ENCODE measurements around the gene MRM1. TPM values are rescaled to one million over a fixed set of nuclear protein-coding genes. Genes with fewer than 3 reads are reported as not detected.

Gene MRM1
- total RNA-seq, 1 donor from 2014 or later, result 2.6 TPM

- H3K4me1 Mint-ChIP-seq (ENCODE audit: low read depth), result peaks cover 5% of the 10 kb centered on the region
- H3K4me3 Mint-ChIP-seq (ENCODE audit: unreplicated experiment), result no peak overlapping the region
- no peaks in the 10 kb centered on the region for H3K9me3 Mint-ChIP-seq (ENCODE audit: low read depth)
- peaks cover 47% of the 10 kb centered on the region for H3K27me3 Mint-ChIP-seq (ENCODE audit: low read depth)
- no peaks in the 10 kb centered on the region for H3K36me3 Mint-ChIP-seq (ENCODE audit: low read depth)
- no peak for TF ChIP-seq CTCF (IDR thresholded peaks at IDR 0.05)
- no peak for DNase-seq (ENCODE audit: low spot score)
- no peak overlapping the region for H3K27ac Mint-ChIP-seq (ENCODE audit: unreplicated experiment)
Measured at GRCh38 chr17:36653374-36653773, 52.0 kb downstream of the MRM1 start.

DNA sequence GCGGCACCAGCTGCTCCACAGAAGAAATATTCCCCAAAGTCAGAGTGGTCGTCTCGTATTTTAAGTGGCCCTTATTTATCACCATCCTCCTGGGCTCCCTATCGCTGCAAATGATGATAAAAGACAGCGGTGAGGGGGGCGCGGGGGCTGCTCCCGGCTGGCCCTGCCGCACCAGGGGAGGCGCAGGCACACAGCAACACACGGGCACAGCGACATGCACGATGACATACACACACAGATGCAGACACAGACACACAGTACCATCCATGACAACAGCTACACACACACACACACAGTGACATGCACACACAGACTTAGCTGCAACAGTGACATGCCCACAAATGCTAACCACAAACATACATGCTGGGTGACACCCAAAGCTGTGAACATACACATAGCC is 52.5 kb downstream of the MRM1 start:
- no peak for DNase-seq (ENCODE audit: low spot score)
- peaks cover 42% of the 10 kb centered on the region for H3K27me3 Mint-ChIP-seq (ENCODE audit: low read depth)

DNA sequence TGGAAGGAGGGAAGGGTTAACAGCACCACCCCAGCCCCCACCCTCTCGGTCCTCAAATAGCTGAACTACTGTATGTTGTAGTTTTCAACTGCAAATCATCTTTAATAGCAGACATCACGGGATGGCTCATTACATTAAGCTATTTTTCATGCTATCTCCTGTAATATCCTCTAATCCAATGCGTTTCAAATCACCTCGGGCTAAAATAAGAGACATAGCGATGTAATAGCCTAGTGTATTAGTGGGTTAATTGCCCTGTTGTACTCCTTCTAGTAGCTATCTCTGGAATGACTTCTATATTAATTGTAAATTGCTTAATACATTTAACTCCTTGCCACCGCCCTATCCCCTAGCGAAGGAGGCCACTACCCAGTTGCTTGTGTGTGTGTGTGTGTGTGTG is 54.3 kb downstream of the MRM1 start:
- peaks cover 5% of the 10 kb centered on the region for H3K4me1 Mint-ChIP-seq (ENCODE audit: low read depth)
- H3K36me3 Mint-ChIP-seq (ENCODE audit: low read depth), result no peaks in the 10 kb centered on the region
- H3K27me3 Mint-ChIP-seq (ENCODE audit: low read depth), result peaks cover 38% of the 10 kb centered on the region
- no peak overlapping the region for H3K27ac Mint-ChIP-seq (ENCODE audit: unreplicated experiment)
- H3K9me3 Mint-ChIP-seq (ENCODE audit: low read depth), result no peaks in the 10 kb centered on the region
- no peak for DNase-seq (ENCODE audit: low spot score)
- no peak overlapping the region for H3K4me3 Mint-ChIP-seq (ENCODE audit: unreplicated experiment)
- no peak for TF ChIP-seq CTCF (IDR thresholded peaks at IDR 0.05)

More for the DNA sequence above, 52.5 kb downstream of the MRM1 start:
- TF ChIP-seq CTCF (IDR thresholded peaks at IDR 0.05), result no peak
- Mint-ChIP-seq H3K4me1 (ENCODE audit: low read depth) (peaks cover 5% of the 10 kb centered on the region), H3K4me3 (ENCODE audit: unreplicated experiment) (no peak overlapping the region), H3K27ac (ENCODE audit: unreplicated experiment) (no peak overlapping the region), H3K9me3 (ENCODE audit: low read depth) (no peaks in the 10 kb centered on the region), H3K36me3 (ENCODE audit: low read depth) (no peaks in the 10 kb centered on the region)

DNA sequence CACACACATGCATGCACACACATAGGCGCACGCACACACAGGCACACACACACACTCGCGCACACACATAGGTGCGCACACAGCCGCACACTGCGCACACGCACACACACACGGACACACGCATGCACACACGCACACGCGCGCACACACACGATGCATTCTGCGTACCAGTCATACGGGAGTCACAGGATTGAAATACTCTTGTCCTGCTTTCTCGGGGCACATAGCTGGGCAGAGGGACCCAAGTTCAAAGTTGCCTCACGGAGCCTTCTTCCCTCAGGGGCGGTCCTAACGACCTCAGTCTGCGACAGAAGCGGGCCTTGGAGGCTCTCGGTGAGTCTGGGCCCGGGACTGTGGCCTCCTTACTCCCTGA is 56.0 kb downstream of the MRM1 start:
- no peak for DNase-seq (ENCODE audit: low spot score)
- Mint-ChIP-seq H3K9me3 (ENCODE audit: low read depth) (no peaks in the 10 kb centered on the region), H3K36me3 (ENCODE audit: low read depth) (no peaks in the 10 kb centered on the region), H3K4me3 (ENCODE audit: unreplicated experiment) (peak overlapping the region; percentile 71), H3K4me1 (ENCODE audit: low read depth) (peaks cover 5% of the 10 kb centered on the region), H3K27ac (ENCODE audit: unreplicated experiment) (no peak overlapping the region), H3K27me3 (ENCODE audit: low read depth) (peaks cover 38% of the 10 kb centered on the region)
- TF ChIP-seq CTCF (IDR thresholded peaks at IDR 0.05), result no peak

DNA sequence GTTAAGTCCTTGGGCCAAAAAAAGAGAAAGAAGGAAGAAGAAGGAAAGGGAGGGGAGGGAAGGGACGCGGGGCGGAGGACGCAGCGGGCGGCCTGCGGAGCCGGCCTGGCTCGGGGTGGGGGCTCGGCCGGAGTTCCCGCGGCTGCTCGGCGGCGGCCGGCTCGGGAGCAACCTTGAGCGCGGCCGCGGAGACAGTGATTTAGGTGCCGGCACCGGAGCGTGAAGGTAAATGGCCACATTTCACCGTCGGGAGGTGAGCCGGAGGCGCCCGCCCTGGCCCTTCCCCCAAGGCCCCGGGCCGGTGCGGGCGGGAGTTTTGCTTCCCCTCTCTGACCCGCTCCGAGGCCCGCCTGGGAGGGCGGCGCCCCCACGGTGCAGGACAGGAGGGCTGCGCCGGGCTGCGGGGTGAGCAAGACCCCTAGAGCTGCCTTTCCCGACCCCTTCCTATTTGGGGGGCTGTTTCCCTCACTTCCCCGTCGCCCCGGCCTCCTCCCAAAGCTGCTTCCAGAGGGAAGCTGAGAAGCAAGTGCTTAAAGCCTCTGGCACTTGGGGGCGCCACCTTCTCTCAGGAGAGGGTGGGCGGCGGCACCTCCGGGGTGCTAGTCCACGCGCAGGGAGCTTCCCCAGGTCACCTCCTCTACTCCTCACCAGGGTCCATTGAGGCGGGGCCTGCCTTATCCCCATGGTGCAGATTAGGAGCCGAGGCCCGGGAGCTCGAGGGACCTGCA is 56.5 kb downstream of the MRM1 start:
- H3K27me3 Mint-ChIP-seq (ENCODE audit: low read depth), result peaks cover 42% of the 10 kb centered on the region

More for the DNA sequence above, 56.5 kb downstream of the MRM1 start:
- Mint-ChIP-seq H3K36me3 (ENCODE audit: low read depth) (no peaks in the 10 kb centered on the region), H3K27ac (ENCODE audit: unreplicated experiment) (no peak overlapping the region), H3K9me3 (ENCODE audit: low read depth) (no peaks in the 10 kb centered on the region), H3K4me3 (ENCODE audit: unreplicated experiment) (peak overlapping the region; percentile 71), H3K4me1 (ENCODE audit: low read depth) (peaks cover 5% of the 10 kb centered on the region)
- DNase-seq (ENCODE audit: low spot score), result no peak
- TF ChIP-seq CTCF (IDR thresholded peaks at IDR 0.05), result peak; percentile 75

Other genes starting within 250 kb of the MRM1 start
- not detected in 3 replicates for gene TBC1D3H, start 213.1 kb upstream of the MRM1 start, total RNA-seq
- gene ZNHIT3, start 114.9 kb upstream of the MRM1 start, total RNA-seq, result 24.7 to 25.9 TPM (median 25.2 TPM) in 3 replicates
- 51.5 to 75.6 TPM (median 52.6 TPM) in 3 replicates for gene MYO19, start 66.7 kb upstream of the MRM1 start, total RNA-seq
- gene PIGW, start 66.6 kb upstream of the MRM1 start, total RNA-seq, result 10.5 to 15.4 TPM (median 11.0 TPM) in 3 replicates
- gene GGNBP2, start 56.7 kb upstream of the MRM1 start, total RNA-seq, result 62.7 to 70.8 TPM (median 68.2 TPM) in 3 replicates
- gene DHRS11, start 9.7 kb upstream of the MRM1 start, total RNA-seq, result 4.2 to 7.0 TPM (median 5.1 TPM) in 3 replicates

Data from chondrocyte (in vitro differentiated cells).